Measurements from ENCODE around the gene SETD1A. TPM values are rescaled to one million over a fixed set of nuclear protein-coding genes. Genes with fewer than 3 reads are reported as not detected.

SETD1A gene
- total RNA-seq, 3 donors from 2014 or later, result 13.4 to 24.7 (median 13.7) TPM

- TF ChIP-seq CTCF (IDR thresholded peaks at IDR 0.05), result no peak
- intact Hi-C loops (cut with DNase I, micrococcal nuclease), result loop anchor here in 1 of 2 donors (5.0 kb wide), 1 partner anchor 75 kb away; no protein-coding TSS in a partner anchor
- ATAC-seq (peak; percentile 68), DNase-seq (no peak)
- H3K9me3 ChIP-seq, result no peaks in the 10 kb centered on the region
- no peaks in the 10 kb centered on the region for H3K36me3 ChIP-seq (ENCODE audit: low read depth)
- no peak overlapping the region for H3K4me3 ChIP-seq
- H3K4me1 ChIP-seq (ENCODE audit: low read depth), result peaks cover 15% of the 10 kb centered on the region
Observed at GRCh38 chr16:30942426-30942806, 15.1 kb upstream of the SETD1A start.

- TF ChIP-seq CTCF (IDR thresholded peaks at IDR 0.05), result no peak
- ATAC-seq (no peak), DNase-seq (no peak)
- H3K4me3 ChIP-seq, result no peak overlapping the region
- intact Hi-C loops (cut with DNase I, micrococcal nuclease), result loop anchor here in 1 of 2 donors (5.0 kb wide), 1 partner anchor 77 kb away; no protein-coding TSS in a partner anchor
- peaks cover 15% of the 10 kb centered on the region for H3K4me1 ChIP-seq (ENCODE audit: low read depth)
- no peaks in the 10 kb centered on the region for H3K9me3 ChIP-seq
- no peaks in the 10 kb centered on the region for H3K36me3 ChIP-seq (ENCODE audit: low read depth)
Observed at GRCh38 chr16:30944352-30944751, 13.2 kb upstream of the SETD1A start.

GRCh38 chr16:30946671-30947540, 10.6 kb upstream of the SETD1A start:
- TF ChIP-seq CTCF (IDR thresholded peaks at IDR 0.05), result no peak
- intact Hi-C loops (cut with DNase I, micrococcal nuclease), result no loop called here
- Histone ChIP-seq H3K9me3 (no peaks in the 10 kb centered on the region), H3K36me3 (ENCODE audit: low read depth) (no peaks in the 10 kb centered on the region), H3K4me3 (no peak overlapping the region), H3K4me1 (ENCODE audit: low read depth) (peaks cover 26% of the 10 kb centered on the region)
- ATAC-seq (no peak), DNase-seq (peak in 2 of 3 donors; percentile 44 to 63)

GRCh38 chr16:30947541-30947858, 10.1 kb upstream of the SETD1A start:
- DNase-seq (no peak), ATAC-seq (no peak)
- intact Hi-C loops (cut with DNase I, micrococcal nuclease), result no loop called here
- Histone ChIP-seq H3K36me3 (ENCODE audit: low read depth) (no peaks in the 10 kb centered on the region), H3K4me1 (ENCODE audit: low read depth) (peaks cover 20% of the 10 kb centered on the region), H3K9me3 (no peaks in the 10 kb centered on the region), H3K4me3 (no peak overlapping the region)
- TF ChIP-seq CTCF (IDR thresholded peaks at IDR 0.05), result no peak

GRCh38 chr16:30947859-30948666, 9.5 kb upstream of the SETD1A start:
- intact Hi-C loops (cut with DNase I, micrococcal nuclease), result no loop called here
- peak; percentile 78 to 85 (median 79) for DNase-seq

More at GRCh38 chr16:30947859-30948666, 9.5 kb upstream of the SETD1A start:
- Histone ChIP-seq H3K36me3 (ENCODE audit: low read depth) (no peaks in the 10 kb centered on the region), H3K9me3 (no peaks in the 10 kb centered on the region), H3K4me3 (peak overlapping the region; percentile 56), H3K4me1 (ENCODE audit: low read depth) (peaks cover 16% of the 10 kb centered on the region)
- ATAC-seq, result peak; percentile 39
- no peak for TF ChIP-seq CTCF (IDR thresholded peaks at IDR 0.05)
